GM04503 (cell line): Measurements from ENCODE around the gene MTX3.
A peak's percentile ranks its signal among the peaks of the same experiment; 100 is the strongest.

Source experiments
- DNase-seq: peaks from one replicate; pipeline ENCODE4 v3.0.0-alpha.2; 2012; ENCODE audit warnings: low read depth

MTX3 gene

GRCh38 chr5:79990598-79991507 is at the start of gene MTX3:
TSS of gene MTX3 (minus strand) at chr5:79991262. CDS start at chr5:79991238, 24 bp downstream.
- peak; percentile 40 for DNase-seq

DNA sequence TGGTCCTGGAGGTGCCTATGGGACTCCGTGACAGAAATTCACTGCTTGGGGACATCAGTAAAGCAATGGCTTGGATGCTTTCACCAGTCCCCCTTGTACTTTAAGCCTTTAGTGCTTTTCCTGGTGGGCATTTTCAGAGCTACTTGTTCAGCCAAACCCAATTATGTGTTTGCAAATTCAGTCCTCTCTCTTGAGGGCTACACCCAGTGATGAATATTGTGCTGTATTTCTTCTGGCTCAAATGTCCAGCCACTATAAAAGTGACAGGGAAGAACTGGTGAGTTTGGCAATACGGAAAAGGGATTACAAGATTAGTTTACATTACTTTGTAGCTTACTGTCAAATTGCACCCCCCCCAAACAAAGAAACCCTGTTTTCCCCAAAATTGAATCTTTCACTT is 48.6 kb upstream of the MTX3 start:
- no peak for DNase-seq

GRCh38 chr5:80037366-80037765 is 46.3 kb upstream of the MTX3 start:
- no peak for DNase-seq

DNA sequence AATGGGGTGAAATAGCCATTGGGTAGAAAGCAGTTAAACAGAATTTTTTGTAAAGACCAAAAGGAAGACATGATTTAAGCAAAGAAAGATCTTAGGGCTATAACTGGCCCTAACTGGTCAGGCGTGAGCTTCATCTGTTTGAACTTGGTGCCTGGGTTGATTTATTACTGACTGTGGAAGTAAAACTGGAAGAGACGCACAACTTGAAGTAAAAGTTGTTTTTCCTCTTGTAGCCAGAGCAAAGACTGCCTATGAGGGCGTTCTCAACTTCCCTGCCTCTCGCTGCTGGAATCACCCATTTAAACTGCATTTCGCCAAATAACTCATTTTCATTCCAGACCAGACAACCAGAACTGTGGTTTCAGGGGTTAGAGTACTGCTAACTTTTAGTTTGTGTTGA is 45.6 kb upstream of the MTX3 start:
- DNase-seq = no peak

DNA sequence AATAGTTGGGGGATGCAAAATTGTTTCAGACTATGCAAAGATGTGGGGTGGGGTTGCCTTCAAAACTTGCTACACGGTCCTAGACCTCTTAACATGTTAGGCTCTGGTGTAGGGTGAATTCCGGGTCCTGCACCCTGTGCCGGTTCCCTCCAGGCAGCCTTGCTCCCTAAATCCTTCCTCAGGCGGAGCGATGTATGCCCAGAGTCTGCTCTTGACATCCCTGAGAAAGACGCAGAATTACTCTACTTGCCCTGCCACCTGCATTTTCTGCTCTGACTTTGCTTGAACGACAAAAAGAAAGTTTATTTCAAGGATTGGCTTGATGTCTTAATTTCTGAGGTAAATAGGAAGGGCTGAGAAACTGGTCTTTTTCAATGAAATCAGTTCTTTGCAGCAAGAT is 44.8 kb upstream of the MTX3 start:
- no peak for DNase-seq

- DNase-seq = no peak
These were observed 44.1 kb upstream of the MTX3 start, which contains the start of gene THBS4 for GRCh38 chr5:80034962-80035821. TSS of gene THBS4 (plus strand) at chr5:80035348. CDS start at chr5:80035538, 190 bp downstream.

DNA sequence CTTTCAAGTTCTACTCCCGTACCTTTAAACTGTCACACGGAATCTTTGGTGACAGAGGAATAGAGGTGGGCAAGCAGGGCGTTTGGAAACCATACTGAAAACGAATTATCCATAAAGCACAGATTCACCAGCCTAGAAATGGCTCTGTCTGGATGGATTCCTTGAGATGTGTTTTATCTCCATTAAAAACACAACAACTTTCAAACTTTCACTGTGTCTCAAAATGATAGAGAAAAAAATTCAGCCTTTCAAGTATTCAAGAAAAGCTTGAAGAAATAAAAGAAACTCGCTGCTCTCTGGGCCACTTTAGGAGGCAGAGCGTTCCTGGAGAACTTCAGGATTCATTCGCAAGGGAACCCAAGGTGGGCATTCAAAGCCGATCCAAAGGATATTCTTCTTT is 43.5 kb upstream of the MTX3 start:
- DNase-seq = no peak

DNA sequence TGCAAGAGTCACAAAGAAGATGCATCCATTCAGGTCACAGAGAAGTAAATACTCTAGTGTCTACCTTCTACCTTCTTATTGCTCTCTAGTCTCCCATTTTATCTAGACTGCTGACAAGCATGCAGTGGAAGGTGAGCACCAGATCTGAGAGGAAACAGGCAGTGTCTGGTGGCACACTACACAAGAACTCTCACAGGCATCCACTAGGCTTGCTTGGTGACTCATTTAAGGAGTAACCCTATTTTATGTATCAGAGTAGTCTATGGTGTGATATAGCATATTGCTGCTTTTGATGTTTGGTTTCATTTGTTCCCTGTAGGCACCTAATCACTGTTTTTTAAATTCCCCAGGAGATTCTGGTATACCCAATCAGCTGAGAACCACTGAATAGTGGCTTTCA is 42.5 kb upstream of the MTX3 start:
- no peak for DNase-seq

- no peak for DNase-seq
These were observed 40.0 kb upstream of the MTX3 start for GRCh38 chr5:80031109-80031508.

GRCh38 chr5:80026841-80027240 is 35.8 kb upstream of the MTX3 start:
- no peak for DNase-seq

GRCh38 chr5:80025069-80025468 is 34.0 kb upstream of the MTX3 start:
- DNase-seq = no peak

GRCh38 chr5:80010754-80011392 is 19.8 kb upstream of the MTX3 start:
- DNase-seq = no peak

DNA sequence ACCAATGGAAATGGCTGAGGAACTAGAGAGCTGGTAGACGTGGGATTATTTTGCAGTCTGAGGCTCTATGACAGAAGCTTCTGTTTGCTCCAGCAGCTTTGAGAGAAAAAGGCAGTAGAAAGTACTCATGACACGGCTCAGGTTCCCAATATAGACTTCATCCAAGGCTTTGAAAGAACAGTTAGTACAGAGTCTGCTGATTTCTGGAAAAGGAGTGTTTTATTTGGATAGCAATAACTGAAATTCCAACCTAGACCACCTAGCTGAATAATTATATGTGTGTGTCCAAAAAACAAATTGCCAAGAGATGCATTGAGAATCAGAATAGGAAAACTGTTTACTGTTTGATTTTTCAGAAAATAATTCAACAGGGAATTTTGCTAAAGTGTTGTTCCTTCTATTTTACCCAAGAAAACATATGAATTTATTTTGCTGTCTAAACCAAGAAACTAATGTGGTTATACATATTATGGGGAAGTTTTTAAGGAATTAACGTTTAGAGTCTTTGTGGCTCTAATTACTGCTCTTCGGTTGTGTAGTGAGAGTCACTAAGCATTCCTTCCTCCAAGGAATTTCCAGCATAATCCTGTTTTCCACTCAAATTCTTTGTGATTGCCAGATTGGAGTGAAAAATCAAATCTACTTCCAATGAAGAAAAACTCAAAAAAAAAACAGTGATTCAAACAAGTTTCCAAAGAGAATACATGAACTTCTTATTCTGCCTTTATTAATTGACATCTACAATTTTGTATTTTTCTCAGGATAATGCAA is 18.1 kb upstream of the MTX3 start:
- DNase-seq = no peak

- no peak for DNase-seq
These were observed 11.6 kb upstream of the MTX3 start for GRCh38 chr5:80002677-80003076.

DNA sequence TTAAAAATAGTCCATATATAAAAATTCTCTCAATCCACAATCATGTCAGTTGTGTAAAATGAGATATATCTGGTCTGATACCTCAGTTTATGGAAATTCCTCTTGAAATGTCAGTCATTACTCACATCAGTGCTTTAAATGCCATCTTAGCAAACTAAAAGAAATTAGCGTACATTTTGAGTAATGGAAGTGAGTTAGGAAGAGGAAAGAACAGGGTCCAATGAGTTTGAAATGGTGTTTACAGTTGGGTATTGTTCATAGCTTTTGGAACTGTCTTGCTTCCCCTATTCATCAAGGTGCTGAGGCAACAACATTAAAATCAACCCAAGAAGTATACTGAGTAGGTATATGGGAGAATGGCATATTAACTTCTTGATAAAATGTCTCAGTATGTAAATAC is 8.7 kb upstream of the MTX3 start:
- DNase-seq = no peak

- DNase-seq = no peak
These were observed 2.0 kb upstream of the MTX3 start for GRCh38 chr5:79992891-79993657.

GRCh38 chr5:79990205-79990597 is 861 bp downstream of the MTX3 start:
- DNase-seq = no peak

DNA sequence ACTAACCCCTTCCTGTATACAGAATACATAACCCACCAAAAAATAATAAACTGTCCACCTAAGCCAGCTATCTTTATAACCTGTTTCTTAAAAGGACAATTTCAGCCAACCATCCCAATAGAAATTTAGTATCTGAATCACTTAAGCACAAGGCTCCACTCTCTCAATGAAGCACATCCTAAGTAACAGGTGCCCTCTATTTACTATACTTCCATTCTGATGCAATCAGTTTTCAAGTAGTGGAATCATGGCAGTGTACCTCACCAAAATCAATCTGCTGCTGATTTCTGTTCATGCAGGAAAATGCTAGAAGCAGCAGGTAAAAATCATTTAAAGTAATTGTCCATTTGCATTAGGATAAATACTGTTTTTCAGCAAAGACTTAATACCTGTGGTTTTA is 4.8 kb downstream of the MTX3 start:
- DNase-seq = no peak

DNA sequence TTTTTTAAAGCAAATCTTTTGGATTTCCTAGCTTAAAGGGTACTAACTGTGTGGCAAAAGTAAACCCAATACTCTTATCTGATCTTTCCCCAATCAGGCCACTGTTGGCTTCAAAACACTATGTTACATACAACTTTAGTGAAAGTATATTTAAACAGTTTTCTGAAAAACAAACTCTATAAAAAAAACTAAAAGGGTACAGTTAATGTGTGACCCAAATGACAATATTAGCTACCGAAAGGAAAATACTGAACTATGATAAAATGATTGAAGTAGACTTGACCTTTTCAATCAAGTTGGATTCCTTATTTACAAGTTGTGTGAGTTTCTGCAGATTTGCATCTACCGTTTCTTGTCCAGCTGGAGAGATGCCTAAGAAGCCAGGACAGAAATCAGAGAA is 5.8 kb downstream of the MTX3 start:
- DNase-seq = no peak

DNA sequence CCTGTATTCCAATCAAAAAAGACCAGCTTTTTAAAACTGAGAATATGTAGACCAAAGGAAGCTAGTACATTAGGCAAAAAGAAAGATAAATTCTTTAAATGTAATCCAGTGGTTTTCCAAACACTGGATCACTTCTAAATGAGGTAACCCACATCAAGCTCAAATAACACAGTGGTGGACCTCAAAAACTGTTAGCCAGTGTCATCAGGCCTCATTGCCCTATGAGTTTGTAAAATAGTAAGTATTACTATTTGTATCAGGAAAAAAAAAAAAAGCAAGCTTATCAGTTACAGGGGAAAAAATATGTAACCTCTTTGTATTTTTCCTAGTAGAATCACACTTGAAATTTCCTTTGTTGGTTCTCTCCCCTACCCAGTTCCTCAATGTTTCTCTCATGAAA is 6.7 kb downstream of the MTX3 start:
- no peak for DNase-seq

- no peak for DNase-seq
These were observed 7.4 kb downstream of the MTX3 start for GRCh38 chr5:79983618-79984017.
